ENCODE measurements around the gene KCNC2.
"Not testable (repeated sequence)": the region's sequence is repeated elsewhere in the genome, so short reads cannot be mapped to it uniquely, and the experiment has no call there.

KCNC2 gene

DNA sequence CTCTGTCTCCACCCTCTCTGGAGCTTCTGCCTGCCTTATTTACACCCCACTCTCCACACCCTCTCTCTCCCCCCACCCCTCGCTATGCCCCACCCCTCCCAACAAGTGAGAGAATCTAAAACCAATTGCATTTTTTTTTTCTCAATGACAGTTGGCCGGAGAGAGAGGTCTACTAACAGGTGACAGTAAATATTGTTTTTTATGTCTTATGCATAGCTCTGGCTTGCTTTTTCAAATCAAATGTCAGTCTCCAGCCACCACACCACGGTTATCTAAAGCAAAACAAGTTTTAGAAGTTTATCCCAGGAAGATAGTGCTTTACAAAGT lies at the start of gene KCNC2:
Gene KCNC2 (minus strand): TSS at position 28 of the 327 bp plus-strand sequence.
- in situ Hi-C loops (cut with MboI; ENCODE audit: low sequenced_read_pairs) = no loop called here

- in situ Hi-C loops (cut with MboI; ENCODE audit: low sequenced_read_pairs) = no loop called here
These were observed 49.5 kb upstream of the KCNC2 start for GRCh38 chr12:75259143-75259542.

- in situ Hi-C loops (cut with MboI; ENCODE audit: low sequenced_read_pairs) = no loop called here
These were observed 47.9 kb upstream of the KCNC2 start for GRCh38 chr12:75257510-75257909.

GRCh38 chr12:75245108-75245507 lies 35.5 kb upstream of the KCNC2 start:
- in situ Hi-C loops (cut with MboI; ENCODE audit: low sequenced_read_pairs) = no loop called here

DNA sequence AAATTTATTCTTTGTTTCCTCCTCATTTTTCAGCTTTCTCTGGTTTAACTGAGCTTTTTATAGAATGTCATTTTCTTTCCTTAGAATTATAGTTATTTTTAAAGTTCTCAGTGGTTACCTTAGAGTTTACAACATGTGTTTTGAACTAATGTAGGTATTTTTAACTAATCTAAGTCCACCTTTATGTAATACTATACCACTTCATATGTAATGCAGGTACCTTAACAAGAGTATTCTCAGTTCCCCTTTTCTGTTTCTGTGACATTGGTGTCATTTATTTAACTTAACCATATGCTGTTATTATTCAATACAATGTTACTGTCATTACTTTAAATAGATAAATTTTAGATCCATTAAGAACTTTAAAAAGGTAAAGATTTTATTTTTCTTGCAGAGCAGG lies 30.3 kb upstream of the KCNC2 start:
- in situ Hi-C loops (cut with MboI; ENCODE audit: low sequenced_read_pairs) = no loop called here

GRCh38 chr12:75236206-75236605 lies 26.6 kb upstream of the KCNC2 start:
- in situ Hi-C loops (cut with MboI; ENCODE audit: low sequenced_read_pairs) = no loop called here

DNA sequence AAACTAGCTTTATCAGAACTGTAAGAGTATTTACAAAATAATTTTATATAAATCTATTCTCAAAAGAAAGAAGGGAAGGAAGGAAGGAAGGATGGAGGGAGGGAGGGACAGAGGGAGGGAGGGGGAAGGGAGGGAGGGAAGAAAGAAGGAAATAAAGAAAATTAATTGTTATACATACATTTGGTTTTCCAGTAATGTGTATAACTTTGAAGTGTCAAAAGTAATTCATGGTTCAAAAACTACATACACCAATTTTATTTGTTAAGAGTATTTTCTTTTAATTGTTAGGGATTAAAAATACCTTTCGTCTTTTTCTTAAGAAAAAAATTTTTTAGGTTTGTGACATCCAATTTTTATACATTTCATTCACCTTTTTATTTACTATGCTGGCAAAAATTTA lies 17.5 kb upstream of the KCNC2 start:
- in situ Hi-C loops (cut with MboI; ENCODE audit: low sequenced_read_pairs) = no loop called here

GRCh38 chr12:75212072-75212471 lies 2.4 kb upstream of the KCNC2 start:
- in situ Hi-C loops (cut with MboI; ENCODE audit: low sequenced_read_pairs) = no loop called here

- in situ Hi-C loops (cut with MboI; ENCODE audit: low sequenced_read_pairs) = no loop called here
These were observed 505 bp downstream of the KCNC2 start for GRCh38 chr12:75208856-75209811.

DNA sequence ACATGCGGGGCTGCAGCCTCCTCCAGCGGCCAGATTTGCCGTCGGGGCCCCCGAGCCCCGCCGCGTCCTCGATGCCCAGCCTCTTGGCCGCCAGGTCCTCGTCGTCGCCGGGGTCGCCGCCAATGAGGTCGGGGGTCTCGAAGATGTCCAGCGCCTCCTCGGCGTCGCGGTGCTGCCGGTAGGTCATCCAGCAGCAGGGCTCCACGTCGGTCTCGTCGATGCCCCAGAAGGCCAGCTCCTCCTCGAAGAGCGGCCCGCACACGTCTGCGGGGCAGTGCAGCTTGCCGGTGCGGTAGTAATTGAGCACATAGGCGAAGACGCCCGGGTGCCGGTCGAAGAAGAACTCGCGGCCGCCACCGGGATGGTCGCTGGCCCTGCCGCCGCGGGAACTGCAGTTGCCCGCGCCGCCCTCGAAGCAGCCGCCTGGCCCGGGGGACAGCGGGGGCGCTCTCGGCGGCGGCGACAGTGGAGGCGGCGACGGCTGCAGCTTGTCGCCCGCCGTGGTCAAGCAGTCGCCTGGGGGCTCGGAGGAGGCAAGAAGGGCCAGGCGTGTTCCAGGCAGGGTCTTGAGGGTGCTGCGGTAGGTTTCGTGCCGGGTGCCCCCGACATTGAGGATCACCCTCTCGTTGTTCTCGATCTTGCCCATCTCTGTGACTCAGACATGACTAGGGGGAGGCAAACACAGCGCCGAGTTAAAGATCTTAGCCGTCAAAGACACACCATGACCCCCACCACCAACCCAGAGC lies 2.1 kb downstream of the KCNC2 start:
- in situ Hi-C loops (cut with MboI; ENCODE audit: low sequenced_read_pairs) = no loop called here

DNA sequence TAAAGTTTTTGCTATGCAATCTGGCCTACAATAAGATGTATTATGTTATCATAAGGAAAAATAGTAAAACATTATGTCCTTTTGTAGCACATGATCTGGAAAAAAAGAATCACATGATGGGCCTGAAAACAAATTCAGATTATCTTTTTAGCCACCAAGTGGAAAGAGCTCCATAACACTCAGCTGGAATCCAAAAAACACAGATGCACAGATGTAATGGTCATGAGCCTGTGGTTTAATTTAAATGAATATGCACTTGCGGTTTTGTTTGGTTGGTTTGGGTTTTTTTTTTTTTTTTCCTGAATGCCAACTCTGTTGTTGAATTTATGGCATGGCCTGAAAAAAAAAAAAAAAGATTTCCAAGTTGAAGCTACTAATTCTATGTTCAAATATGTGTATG lies 4.1 kb downstream of the KCNC2 start:
- in situ Hi-C loops (cut with MboI; ENCODE audit: low sequenced_read_pairs) = no loop called here

DNA sequence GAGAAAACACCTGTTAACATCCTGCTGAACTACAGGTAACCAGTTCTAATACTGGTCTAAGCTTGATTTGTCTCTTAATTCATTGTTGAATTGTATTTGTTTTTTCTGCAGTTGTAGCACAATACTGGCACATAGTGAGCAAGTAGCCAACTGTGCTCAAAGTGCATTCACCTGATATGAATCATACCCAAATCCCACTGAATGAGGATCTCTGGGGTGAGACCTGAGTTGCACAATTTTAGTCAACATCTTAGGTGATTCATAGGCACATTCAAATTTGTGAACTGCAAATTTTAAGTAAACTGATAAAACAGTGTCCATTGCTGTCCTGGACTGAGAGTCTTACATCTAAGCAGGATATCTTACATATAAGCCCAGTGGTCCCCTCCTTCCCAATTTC lies 12.8 kb downstream of the KCNC2 start:
- in situ Hi-C loops (cut with MboI; ENCODE audit: low sequenced_read_pairs) = no loop called here

DNA sequence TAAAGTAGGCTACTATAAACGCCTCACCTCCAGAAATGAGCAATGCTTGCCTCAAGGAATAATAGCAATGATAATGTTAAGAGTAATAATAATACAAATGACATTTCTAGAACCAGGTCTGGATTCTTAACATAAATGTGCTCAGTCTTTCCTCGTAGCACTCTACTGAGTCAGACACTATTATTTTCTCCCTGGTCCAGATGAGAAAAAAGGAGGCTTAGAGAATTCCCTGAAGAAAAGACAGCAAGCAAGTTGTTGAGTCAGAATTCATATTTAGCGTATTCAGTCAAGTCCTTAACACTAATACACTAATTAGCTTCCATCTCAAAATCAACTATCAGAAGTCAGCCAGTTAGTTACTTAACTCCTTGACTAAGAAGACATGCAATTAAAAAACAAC lies 13.2 kb downstream of the KCNC2 start:
- in situ Hi-C loops (cut with MboI; ENCODE audit: low sequenced_read_pairs) = no loop called here

- in situ Hi-C loops (cut with MboI; ENCODE audit: low sequenced_read_pairs) = no loop called here
These were observed 15.4 kb downstream of the KCNC2 start for GRCh38 chr12:75194250-75194649.

DNA sequence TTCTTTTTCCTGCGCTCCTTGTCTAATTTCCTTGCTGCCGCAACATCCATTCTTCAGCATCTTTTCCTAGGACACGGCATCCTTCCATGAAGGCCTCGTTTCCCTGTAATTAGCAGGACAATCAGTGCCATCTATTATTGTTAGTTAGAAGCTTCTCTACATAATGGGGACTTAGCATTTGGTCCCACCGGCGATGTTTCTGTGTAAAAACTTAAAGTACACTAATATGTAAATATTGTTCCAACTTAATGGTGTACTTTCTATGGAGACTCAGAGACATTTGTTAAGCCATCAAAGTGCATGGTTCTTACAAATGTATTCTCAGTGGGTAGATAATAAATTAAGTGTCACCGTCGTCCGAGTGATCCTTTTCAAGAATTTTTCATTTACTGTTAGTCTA lies 17.4 kb downstream of the KCNC2 start:
- in situ Hi-C loops (cut with MboI; ENCODE audit: low sequenced_read_pairs) = no loop called here

GRCh38 chr12:75190846-75191245 lies 18.8 kb downstream of the KCNC2 start:
- in situ Hi-C loops (cut with MboI; ENCODE audit: low sequenced_read_pairs) = no loop called here

DNA sequence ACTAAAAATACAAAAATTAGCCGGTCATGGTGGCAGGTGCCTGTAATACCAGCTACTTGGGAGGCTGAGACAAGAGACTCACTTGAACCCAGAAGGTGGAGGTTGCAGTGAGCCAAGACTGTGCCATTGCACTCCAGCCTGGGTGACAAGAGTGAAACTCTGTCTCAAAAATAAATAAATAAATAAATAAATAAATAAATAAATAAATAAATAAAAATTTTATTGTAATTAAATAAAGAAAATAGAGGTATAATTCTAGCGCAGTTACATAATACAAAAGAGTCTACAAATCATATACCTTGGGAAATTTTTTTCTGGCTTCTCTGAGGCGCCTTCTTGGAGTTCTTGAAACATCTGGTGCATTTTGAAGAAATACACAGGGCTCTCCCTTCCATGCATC lies 23.8 kb downstream of the KCNC2 start:
- in situ Hi-C loops (cut with MboI; ENCODE audit: low sequenced_read_pairs) = not testable (repeated sequence)

- in situ Hi-C loops (cut with MboI; ENCODE audit: low sequenced_read_pairs) = no loop called here
These were observed 25.1 kb downstream of the KCNC2 start for GRCh38 chr12:75184516-75184915.

DNA sequence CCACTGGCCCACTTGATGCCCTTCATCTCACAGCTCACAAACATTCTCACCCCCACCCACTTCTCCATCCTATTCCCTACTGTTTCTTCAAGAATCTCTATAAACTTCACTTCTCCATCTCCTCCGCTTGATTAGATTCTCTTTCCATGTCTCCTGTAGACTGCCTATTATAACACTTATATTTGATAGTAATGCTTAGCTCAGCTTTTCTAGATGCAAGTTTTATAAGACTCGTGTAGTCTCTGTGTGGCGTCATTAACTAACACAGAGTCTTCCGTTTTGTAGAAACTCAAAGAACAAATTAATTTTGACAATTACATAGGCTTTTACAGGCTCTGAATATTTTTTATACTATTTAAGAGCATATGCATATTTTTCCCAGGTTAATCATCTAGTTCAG lies 25.7 kb downstream of the KCNC2 start:
- in situ Hi-C loops (cut with MboI; ENCODE audit: low sequenced_read_pairs) = no loop called here

DNA sequence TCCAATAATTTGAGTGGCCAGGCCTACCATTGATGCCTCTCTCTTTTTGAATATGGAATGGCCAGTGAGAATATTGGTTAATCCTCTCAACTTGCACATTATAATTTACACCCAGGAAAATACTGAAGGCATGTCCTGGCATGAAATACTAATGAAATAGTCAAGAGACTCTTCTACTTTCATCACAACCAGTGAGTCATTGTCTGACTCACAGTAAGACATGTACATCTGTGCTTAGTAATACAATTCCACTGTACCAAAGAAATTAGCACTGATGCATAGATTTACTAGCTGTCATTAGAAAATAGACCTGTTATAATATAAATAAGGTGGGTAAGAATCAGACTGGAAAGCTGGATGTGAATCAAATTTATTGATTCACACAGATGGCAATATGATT lies 31.6 kb downstream of the KCNC2 start:
- in situ Hi-C loops (cut with MboI; ENCODE audit: low sequenced_read_pairs) = no loop called here

GRCh38 chr12:75172611-75173010 lies 37.0 kb downstream of the KCNC2 start:
- in situ Hi-C loops (cut with MboI; ENCODE audit: low sequenced_read_pairs) = no loop called here

GRCh38 chr12:75170640-75171185 lies 38.9 kb downstream of the KCNC2 start:
- in situ Hi-C loops (cut with MboI; ENCODE audit: low sequenced_read_pairs) = no loop called here
